ENCODE measurements around the gene SRP54. TPM values are rescaled to one million over a fixed set of nuclear protein-coding genes. Genes with fewer than 3 reads are reported as not detected.
"Not testable (repeated sequence)": the region's sequence is repeated elsewhere in the genome, so short reads cannot be mapped to it uniquely, and the experiment has no call there.

The SRP54 gene
- total RNA-seq, 1 experiment from 2014 or later, result 75.5 TPM

DNA sequence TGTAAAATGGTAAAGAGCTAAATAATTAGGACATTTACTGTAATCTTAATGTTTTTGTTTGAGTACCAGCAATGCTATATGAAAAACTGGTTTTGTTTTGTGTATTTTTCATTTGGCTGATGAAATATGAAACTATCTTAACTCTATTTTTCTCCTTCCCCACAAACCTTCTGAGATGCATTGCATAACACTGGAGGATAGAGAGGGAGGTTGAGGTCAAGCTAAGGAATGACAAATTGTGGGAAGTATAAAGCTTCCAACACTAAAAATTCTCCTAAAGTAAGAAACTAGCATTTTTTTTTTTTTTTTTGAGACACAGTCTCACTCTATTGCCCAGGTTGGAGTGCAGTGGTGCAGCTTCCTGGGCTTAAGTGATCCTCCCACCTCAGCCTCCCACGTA lies 31.5 kb upstream of the SRP54 start:
- H3K79me2 ChIP-seq (ENCODE audit: low read length), result no peaks in the 10 kb centered on the region
- no peak for ATAC-seq
- H3K9ac ChIP-seq (ENCODE audit: low read length), result no peak overlapping the region
- no TSS peak for BruUV-seq (replicated peaks)
- H3K9me3 ChIP-seq (ENCODE audit: low read length), result no peaks in the 10 kb centered on the region
- no peaks in the 10 kb centered on the region for H3K9me2 ChIP-seq (replicated peaks; ENCODE audit: low read length)
- H3K27me3 ChIP-seq (ENCODE audit: low read length), result no peaks in the 10 kb centered on the region
- intact Hi-C loops (cut with micrococcal nuclease), result no loop called here
- no peak for DNase-seq
- no peak overlapping the region for H3K4me3 ChIP-seq (ENCODE audit: low read length)
- H3K36me3 ChIP-seq (ENCODE audit: low read depth, low read length), result no peaks in the 10 kb centered on the region
- H3K4me1 ChIP-seq (ENCODE audit: insufficient read depth, low read length), result no peaks in the 10 kb centered on the region
- H3F3A ChIP-seq (ENCODE audit: low read length, unreplicated experiment), result no peaks in the 10 kb centered on the region
- H3K27ac ChIP-seq (ENCODE audit: low read length), result no peak overlapping the region
- POLR2A ChIA-PET (ENCODE audit: unreplicated experiment), result no interaction called here
- CTCF ChIA-PET, result interaction anchor here (0.6 kb wide), 1 partner anchor 172 kb away, joined by 11 read pairs; no protein-coding TSS in a partner anchor
- H3K4me2 ChIP-seq (ENCODE audit: low read length), result no peak overlapping the region
- no peaks in the 10 kb centered on the region for H4K20me1 ChIP-seq (ENCODE audit: low read length)
- no peak overlapping the region for H2AFZ ChIP-seq (ENCODE audit: low read length)
- TF ChIP-seq EZH2phosphoT487 (IDR thresholded peaks at IDR 0.05; ENCODE audit: borderline replicate concordance, low read length) (no peak), EZH2 (IDR thresholded peaks at IDR 0.05; ENCODE audit: low read length, unreplicated experiment) (no peak)
- TF ChIP-seq, protein P1, sequence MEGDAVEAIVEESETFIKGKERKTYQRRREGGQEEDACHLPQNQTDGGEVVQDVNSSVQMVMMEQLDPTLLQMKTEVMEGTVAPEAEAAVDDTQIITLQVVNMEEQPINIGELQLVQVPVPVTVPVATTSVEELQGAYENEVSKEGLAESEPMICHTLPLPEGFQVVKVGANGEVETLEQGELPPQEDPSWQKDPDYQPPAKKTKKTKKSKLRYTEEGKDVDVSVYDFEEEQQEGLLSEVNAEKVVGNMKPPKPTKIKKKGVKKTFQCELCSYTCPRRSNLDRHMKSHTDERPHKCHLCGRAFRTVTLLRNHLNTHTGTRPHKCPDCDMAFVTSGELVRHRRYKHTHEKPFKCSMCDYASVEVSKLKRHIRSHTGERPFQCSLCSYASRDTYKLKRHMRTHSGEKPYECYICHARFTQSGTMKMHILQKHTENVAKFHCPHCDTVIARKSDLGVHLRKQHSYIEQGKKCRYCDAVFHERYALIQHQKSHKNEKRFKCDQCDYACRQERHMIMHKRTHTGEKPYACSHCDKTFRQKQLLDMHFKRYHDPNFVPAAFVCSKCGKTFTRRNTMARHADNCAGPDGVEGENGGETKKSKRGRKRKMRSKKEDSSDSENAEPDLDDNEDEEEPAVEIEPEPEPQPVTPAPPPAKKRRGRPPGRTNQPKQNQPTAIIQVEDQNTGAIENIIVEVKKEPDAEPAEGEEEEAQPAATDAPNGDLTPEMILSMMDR (conservative IDR thresholded peaks at IDR 0.05; ENCODE audit: low read depth, low read length), result no peak

DNA sequence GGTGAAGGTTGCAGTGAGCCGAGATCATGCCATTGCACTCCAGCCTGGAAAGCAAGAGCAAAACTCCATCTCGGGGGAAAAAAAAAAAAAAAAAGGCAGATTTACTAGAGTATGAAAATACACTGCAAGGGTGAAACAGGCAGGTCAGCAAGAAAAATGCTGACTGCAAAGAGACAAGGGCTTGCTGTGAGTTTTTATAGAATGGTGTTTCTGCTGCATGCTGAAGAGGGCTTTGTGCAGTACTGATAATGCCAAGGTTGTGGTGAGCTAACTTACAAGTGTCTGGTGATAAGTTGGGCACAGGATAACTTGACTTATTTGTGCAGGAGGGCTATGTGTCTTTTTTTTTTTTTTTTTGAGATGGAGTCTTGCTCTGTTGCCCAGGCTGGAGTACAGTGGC lies 25.9 kb upstream of the SRP54 start:
- no peak for DNase-seq
- Histone ChIP-seq H3K27me3 (ENCODE audit: low read length) (no peaks in the 10 kb centered on the region), H3K36me3 (ENCODE audit: low read depth, low read length) (no peaks in the 10 kb centered on the region), H2AFZ (ENCODE audit: low read length) (no peak overlapping the region), H3K79me2 (ENCODE audit: low read length) (no peaks in the 10 kb centered on the region), H3K4me3 (ENCODE audit: low read length) (no peak overlapping the region), H3K9me3 (ENCODE audit: low read length) (no peaks in the 10 kb centered on the region), H3F3A (ENCODE audit: low read length, unreplicated experiment) (no peaks in the 10 kb centered on the region), H3K9me2 (replicated peaks; ENCODE audit: low read length) (no peaks in the 10 kb centered on the region), H3K27ac (ENCODE audit: low read length) (no peak overlapping the region), H3K9ac (ENCODE audit: low read length) (no peak overlapping the region), H3K4me2 (ENCODE audit: low read length) (no peak overlapping the region), H4K20me1 (ENCODE audit: low read length) (no peaks in the 10 kb centered on the region), H3K4me1 (ENCODE audit: insufficient read depth, low read length) (no peaks in the 10 kb centered on the region)
- ChIA-PET POLR2A (ENCODE audit: unreplicated experiment) (no interaction called here), CTCF (no interaction called here)
- ATAC-seq, result no peak
- TF ChIP-seq EZH2phosphoT487 (IDR thresholded peaks at IDR 0.05; ENCODE audit: borderline replicate concordance, low read length) (no peak), EZH2 (IDR thresholded peaks at IDR 0.05; ENCODE audit: low read length, unreplicated experiment) (no peak)
- TF ChIP-seq, protein P1 (conservative IDR thresholded peaks at IDR 0.05; ENCODE audit: low read depth, low read length), result no peak
- intact Hi-C loops (cut with micrococcal nuclease), result no loop called here
- BruUV-seq (replicated peaks), result no TSS peak

DNA sequence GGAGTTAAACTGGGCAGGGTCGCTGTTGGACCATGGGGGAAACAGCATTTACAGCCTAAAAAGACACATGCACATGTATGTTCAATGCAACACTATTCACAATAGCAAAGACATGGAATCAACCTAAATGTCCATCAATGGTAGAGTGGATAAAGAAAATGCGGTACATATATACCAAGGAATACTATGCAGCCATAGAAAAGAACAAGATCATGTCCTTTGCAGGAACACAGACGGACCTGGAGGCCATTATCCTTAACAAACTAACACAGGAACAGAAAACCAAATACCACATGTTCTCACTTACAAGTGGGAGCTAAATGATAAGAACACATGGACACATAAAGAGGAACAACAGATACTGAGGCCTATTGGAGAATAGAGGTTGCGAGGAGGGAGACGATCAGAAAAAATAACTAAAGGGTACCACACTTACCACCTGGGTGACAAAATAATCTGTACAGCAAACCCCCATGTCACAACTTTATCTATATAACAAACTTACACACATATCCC lies 25.0 kb upstream of the SRP54 start:
- DNase-seq (no peak), ATAC-seq (no peak)
- Histone ChIP-seq H3K9ac (ENCODE audit: low read length) (no peak overlapping the region), H3K27ac (ENCODE audit: low read length) (no peak overlapping the region), H3K36me3 (ENCODE audit: low read depth, low read length) (no peaks in the 10 kb centered on the region), H3K9me3 (ENCODE audit: low read length) (no peaks in the 10 kb centered on the region), H3K4me1 (ENCODE audit: insufficient read depth, low read length) (no peaks in the 10 kb centered on the region), H3K9me2 (replicated peaks; ENCODE audit: low read length) (no peaks in the 10 kb centered on the region), H2AFZ (ENCODE audit: low read length) (no peak overlapping the region), H3F3A (ENCODE audit: low read length, unreplicated experiment) (no peaks in the 10 kb centered on the region), H3K4me3 (ENCODE audit: low read length) (no peak overlapping the region), H3K79me2 (ENCODE audit: low read length) (no peaks in the 10 kb centered on the region), H3K4me2 (ENCODE audit: low read length) (no peak overlapping the region), H3K27me3 (ENCODE audit: low read length) (no peaks in the 10 kb centered on the region), H4K20me1 (ENCODE audit: low read length) (no peaks in the 10 kb centered on the region)
- BruUV-seq (replicated peaks), result no TSS peak
- intact Hi-C loops (cut with micrococcal nuclease), result no loop called here
- ChIA-PET POLR2A (ENCODE audit: unreplicated experiment) (no interaction called here), CTCF (no interaction called here)
- no peak for TF ChIP-seq EZH2 (IDR thresholded peaks at IDR 0.05; ENCODE audit: low read length, unreplicated experiment)
- TF ChIP-seq EZH2phosphoT487 (IDR thresholded peaks at IDR 0.05; ENCODE audit: borderline replicate concordance, low read length), result no peak
- TF ChIP-seq, protein P1 (conservative IDR thresholded peaks at IDR 0.05; ENCODE audit: low read depth, low read length), result no peak

DNA sequence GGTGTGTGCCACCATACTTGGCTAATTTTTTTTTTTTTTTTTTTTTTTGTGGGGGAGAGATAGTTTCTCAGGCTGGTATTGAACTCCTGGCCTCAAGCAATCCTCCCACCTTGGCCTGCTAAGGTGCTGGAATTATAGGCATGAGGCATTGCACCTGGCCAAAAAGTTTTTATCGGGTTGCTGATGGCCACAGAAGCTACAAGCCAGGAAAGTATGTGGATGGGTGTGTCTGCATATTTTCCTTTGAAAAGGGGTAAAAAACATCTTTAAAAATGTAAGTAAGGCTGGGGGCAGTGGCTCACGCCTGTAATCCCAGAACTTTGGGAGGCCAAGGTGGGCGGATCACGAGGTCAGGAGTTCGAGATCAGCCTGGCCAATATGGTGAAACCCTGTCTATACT lies 20.7 kb upstream of the SRP54 start:
- H3K4me3 ChIP-seq (ENCODE audit: low read length); ATAC-seq; H3K27ac ChIP-seq (ENCODE audit: low read length); CTCF ChIA-PET; H4K20me1 ChIP-seq (ENCODE audit: low read length); H2AFZ ChIP-seq (ENCODE audit: low read length); intact Hi-C loops (cut with micrococcal nuclease); H3K9me2 ChIP-seq (replicated peaks; ENCODE audit: low read length); H3K4me2 ChIP-seq (ENCODE audit: low read length); H3K9me3 ChIP-seq (ENCODE audit: low read length); H3K9ac ChIP-seq (ENCODE audit: low read length); H3K4me1 ChIP-seq (ENCODE audit: insufficient read depth, low read length); H3K36me3 ChIP-seq (ENCODE audit: low read depth, low read length); POLR2A ChIA-PET (ENCODE audit: unreplicated experiment); H3K79me2 ChIP-seq (ENCODE audit: low read length); DNase-seq; BruUV-seq (replicated peaks); H3K27me3 ChIP-seq (ENCODE audit: low read length); H3F3A ChIP-seq (ENCODE audit: low read length, unreplicated experiment): not testable (repeated sequence)
